Fibroblast of skin of back (primary cell): Measurements from ENCODE around the gene SDR39U1.

Source experiments
- DNase-seq: peaks from one replicate; pipeline ENCODE4 v3.0.0-alpha.2; 2013

Gene SDR39U1

DNA sequence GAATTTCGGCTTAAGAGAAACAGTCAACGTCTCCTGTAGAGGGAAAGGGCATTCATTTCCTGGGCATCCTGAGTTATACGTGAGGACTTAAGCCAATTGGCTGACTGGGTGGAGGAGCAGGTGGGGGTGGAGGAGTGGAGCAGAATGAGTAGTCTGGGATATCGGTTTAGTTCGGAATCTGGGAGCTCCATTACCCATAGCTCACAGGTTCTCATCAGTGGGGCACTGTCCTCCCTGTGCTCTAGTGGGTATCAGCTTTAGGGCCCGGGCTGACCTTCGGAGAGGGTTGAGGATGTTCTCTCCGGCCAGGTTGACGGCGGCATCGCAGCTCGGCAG, 704 bp downstream of the SDR39U1 start:
- no peak for DNase-seq

DNA sequence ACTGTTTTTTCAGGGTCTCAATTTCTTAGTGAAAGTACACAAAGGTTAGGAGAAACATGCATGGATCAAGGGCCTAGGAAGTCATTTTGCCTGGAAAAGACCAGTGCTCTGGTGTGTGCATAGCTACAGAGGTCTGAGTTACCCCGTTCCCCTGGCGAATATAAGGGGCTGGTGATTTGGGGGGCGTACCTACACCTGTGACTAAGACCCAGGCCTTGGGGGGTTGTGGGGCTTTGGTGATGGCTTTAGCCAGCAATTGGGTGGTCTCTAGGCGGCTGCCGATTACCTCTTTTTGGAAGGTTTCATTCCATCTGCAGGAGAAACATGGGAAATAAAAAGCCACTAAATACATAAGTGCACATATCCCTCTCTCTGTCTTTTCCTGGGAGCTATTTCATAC, 1.1 kb downstream of the SDR39U1 start:
- no peak for DNase-seq

DNA sequence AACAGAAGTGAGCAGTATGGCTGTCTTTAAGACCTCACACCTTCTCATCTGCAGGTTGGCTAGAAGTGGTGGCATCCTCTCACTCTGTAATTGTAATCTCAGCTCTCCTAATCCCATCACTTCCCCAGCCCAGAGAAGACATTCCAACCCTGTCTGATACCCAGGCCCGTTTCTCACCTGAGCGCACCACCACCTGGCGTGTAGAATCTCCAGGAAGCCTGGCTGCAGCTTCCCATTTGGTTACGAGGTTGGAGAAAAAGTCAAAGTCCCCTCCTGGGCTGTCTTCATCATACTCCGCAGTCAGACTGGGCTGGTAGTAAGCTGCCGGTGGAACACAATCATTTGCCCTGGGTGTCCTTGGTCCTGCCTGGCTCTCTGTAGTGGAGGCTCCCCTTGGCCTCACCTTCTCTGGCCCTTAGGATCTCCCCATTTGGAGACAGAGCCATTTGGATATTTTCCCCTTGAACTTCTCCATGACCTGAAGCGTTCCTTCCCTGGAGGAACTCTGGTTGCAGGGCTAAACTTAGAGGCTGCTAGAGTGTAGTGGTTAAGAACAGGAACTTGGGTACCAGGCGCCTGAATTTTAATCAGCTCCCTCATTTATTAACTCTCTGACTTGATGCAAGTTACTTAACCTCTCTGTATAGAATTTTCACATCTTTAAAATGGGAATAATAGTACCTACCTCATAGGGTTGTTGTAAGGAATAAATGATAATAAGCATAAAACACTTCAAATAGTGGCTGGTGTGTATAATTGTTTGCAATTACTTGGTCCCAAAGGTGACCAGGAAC, 1.8 kb downstream of the SDR39U1 start:
- DNase-seq: no peak

- no peak for DNase-seq
These were observed 2.6 kb downstream of the SDR39U1 start for GRCh38 chr14:24439830-24440605.

DNA sequence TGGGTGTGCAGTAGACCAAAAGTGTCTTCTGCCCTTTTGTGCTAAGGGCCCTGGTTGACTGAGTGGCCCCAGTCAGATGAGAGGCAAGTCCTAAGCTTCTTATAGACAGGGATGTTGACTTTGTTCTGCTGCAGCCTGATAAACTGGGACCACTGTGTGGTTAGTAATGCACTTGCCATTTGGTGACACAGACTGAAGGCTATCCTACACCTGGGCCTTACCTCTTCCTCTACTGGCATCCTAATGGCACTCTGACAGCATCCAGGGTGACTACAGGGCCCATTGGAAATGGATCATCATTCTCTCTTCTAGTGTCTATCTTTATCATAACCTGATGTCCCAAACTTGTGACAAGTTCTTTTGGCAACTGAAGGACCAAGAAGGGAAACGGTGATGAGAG, 3.3 kb downstream of the SDR39U1 start:
- no peak for DNase-seq

DNA sequence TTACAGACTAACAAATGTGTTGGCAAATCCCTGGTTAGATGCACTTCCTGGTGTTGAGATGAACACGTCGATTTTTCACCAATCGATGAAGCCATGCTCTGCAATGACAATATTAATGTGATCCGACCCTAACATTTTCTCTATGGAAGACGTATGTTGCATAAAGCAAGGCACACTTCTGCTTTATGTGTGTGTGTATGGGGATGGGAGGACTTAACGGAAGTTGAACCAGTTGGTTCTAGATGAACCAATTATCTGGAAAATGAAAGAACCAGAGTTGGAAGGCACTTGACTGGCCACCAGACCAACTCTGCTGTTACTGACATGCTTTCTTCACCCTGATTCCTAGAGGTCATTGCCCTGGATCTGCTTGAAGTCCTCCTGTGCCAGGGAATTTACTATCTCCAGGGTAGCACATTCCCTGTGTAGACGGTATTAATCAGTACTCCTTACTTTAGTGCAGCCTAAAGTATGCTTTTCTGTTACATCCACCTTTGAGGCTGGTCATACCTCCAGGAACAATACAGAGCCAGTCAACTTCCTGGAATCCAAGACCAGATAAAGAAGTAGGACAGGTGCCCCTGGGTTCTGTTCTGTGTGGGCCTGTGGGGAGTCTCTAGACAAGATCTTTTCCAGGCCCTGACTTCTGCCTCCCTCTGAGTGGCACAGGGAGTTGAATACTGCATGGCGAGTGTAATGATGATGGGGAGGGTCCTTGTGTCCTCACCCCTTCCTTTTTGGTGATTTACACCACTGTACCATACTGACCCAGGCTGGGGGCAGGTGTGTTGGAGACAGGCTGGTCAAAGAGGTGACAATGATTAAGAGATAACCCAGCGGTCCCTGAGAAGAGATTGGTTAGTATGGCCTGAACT, 4.1 kb downstream of the SDR39U1 start:
- DNase-seq: no peak

GRCh38 chr14:24437736-24438067, 4.9 kb downstream of the SDR39U1 start:
- no peak for DNase-seq

DNA sequence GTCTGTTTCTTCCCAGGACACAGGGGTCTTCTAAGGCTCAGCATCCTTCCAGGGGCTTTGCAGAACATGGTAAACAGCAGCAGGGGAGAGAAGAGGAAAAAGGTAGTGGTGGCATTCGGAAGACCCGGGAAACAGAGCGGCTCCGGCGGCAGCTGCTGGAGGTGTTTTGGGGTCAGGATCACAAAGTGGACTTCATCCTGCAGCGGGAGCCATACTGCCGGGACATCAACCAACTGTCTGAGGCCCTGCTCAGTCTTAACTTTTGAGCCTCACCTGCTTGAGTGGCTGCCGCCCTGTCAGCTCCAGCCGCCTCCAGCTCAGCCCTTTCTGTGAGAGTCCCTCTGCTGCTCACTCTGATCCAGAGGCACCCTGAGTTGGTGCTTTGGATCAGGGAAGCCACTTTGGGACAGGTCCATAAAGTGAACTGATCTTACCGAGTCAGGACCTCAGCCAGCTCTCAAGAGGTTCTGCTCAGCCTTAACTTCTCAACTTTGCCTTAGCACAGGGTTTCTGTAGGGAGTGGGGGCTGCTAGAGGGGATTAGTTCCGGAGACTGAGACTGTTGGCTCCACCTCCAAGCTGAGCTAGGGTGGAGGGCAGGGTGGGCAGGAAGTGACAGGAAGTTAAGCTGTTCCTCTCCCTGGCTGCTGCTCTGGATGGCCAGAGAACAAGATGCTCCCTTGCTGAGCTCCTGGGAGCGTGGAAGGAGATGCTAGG, 5.4 kb downstream of the SDR39U1 start:
- DNase-seq: no peak

GRCh38 chr14:24436355-24437019, 6.1 kb downstream of the SDR39U1 start:
- DNase-seq: peak; percentile 72

- no peak for DNase-seq
These were observed 6.6 kb downstream of the SDR39U1 start for GRCh38 chr14:24435998-24436354.

GRCh38 chr14:24435192-24435810, 7.3 kb downstream of the SDR39U1 start:
- DNase-seq: no peak

DNA sequence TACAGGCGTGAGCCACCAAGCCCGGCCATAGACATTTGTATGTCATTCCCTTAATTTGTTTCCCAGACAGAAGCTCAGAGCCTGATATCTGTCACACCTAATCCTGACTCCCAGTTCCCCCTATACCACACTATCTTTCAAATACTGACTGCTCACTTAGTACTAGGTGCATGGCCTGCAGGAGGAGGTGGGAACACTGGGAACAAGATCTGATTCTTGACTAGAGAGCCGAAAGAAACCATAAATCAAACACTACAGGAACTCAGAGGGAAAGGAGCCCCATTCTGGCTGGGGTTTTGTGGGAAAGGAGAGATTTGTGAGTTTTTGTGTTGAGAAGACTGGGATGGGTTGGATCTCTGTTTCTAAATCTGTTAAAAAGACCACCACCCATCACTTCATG, 7.9 kb downstream of the SDR39U1 start:
- DNase-seq: no peak

DNA sequence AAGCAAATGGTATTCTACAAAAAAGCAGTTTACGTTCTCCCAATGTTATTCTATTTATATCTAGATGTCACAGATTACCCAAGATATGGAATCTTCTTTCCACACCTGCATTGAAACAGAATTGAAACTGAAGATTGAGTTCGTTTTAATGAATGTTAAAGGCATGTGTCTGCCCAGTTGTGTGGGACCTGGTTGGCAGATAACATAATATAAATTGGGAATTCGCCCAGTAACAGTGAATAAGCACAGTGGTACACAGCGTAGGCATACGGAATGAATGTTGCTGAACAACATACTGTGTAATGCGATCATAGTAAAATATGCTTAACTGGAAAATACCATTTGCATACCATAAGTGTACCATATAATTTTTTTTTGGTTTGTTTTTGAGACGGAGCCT, 8.5 kb downstream of the SDR39U1 start:
- no peak for DNase-seq

GRCh38 chr14:24432259-24433131, 10.1 kb downstream of the SDR39U1 start:
- no peak for DNase-seq

- peak; percentile 91 for DNase-seq
These were observed 10.9 kb downstream of the SDR39U1 start for GRCh38 chr14:24431569-24432258.

DNA sequence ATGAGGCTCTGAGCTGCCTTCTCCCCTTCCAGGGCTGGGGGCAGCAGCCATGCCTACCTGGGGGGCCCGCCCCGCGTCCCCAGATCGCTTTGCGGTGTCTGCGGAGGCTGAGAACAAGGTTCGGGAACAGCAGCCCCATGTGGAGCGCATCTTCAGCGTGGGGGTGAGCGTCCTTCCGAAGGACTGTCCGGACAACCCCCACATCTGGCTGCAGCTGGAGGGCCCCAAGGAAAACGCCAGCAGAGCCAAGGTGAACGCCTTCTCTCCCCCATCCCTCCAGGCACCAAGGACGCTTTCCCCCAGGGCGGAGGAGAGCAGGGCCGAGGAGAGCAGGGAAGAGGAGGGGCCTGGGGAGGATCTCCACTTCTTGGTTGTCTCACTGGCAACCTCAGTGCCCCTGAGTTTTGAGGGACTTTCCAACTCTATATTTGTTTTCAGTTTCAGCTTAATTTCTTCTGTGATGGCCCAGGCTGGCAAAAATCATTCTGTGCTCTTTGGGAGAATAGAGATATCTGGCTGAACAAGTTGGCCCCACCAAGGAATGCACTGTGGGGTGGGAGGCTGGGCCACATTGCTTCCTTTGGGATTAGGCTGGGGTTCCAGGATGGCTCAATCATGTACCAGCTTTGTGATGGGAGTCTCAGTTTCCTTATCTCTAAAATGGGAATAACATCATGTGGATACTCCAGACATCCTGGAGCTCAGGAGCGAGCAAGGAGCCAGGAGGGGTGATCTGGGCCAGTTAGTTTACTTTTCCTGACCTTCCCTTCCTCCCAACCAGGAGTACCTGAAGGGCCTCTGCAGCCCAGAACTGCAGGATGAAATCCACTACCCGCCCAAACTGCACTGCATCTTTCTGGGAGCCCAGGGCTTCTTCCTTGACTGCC, 11.7 kb downstream of the SDR39U1 start:
- DNase-seq: peak; percentile 63

DNA sequence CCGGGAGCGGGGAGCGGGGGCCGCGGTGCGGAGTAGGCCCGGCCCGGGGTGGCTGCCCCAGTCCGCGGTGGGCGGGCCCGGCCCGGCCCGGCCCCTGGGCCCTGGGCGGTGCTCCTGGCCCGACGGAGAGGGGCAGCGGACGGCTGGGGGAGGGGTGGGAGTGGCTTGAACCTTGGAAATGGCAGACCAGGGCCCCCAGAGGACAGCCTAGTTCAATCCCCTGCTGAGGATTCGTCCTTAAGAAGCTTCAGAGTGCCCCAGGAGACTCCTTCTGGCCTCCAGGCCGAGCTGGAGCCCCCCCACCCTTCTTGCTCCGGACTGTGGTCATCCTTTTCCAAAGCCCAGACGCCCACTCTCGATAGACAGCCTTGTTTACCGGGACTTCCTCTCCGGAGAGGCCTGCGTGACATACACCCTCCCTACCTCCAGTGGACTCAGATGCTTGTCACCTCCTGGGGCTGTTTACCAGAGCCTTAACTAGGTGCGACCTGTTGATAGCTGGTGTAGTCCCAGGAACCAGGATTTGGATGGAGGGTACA, 12.4 kb downstream of the SDR39U1 start:
- peak; percentile 85 for DNase-seq

DNA sequence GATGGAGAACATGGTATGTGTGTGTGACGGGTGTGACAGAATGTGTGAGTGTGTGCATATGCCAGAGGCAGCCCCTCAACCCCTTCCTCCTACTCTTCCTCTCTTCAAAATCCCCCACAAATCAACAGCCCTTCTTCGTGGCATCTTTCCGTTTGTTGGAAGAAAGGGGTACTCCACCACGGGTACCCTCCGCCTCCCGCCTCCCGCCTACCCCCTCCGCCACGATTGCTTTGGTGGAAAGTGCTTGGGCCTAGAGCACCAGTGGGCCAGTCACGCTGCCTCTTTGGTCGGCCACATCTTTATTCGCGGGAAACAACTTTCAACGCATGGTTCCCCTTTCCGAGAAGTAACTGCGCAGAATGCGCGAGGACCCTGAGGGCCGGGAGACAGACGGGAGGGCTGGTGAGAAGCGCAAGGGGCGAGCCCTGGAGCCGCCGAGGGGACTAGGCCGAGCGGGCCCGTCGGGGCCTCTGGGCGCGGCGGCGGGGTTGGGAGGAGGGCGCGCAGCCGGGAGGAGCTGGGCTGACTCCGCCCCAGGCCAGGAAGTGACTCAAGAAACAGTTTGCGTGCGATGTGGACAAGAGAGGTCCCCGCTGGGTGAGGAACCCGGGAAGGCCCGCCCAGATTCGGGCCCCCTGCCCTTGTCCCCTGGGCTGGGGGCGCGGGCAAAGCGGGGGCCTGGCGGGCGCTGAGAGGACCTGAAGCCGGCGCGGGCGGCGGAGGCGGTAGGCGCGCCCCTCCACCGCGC, 13.0 kb downstream of the SDR39U1 start, which contains the start of the genes CBLN3 and KHNYN:
Gene CBLN3, minus strand, starts transcription at position 274 of the 748 bp plus-strand sequence. CDS start 614 bp downstream, outside the sequence.
Gene KHNYN, plus strand, starts transcription at position 560 of the 748 bp plus-strand sequence. CDS start 777 bp downstream, outside the sequence.
- peak; percentile 96 for DNase-seq
